ENCODE data around the gene EID3. TPM values are rescaled to one million over a fixed set of nuclear protein-coding genes. Genes with fewer than 3 reads are reported as not detected.

The EID3 gene
- total and polyA plus RNA-seq, 10 of the 15 experiments (the other 5 are each of a cell fraction or from before 2014, with no cell fraction given), result 0.92 to 7.0 (median 4.3) TPM

GRCh38 chr12:104258476-104259067 is 45.0 kb upstream of the EID3 start (continued):
- TF ChIP-seq PBX3 (IDR thresholded peaks at IDR 0.05; ENCODE audit: insufficient replicate concordance, low read depth, low read length) (no peak), TARDBP (IDR thresholded peaks at IDR 0.05; ENCODE audit: borderline replicate concordance) (no peak)

- BruUV-seq (replicated peaks), result no TSS peak
- ChIA-PET SMC1A (ENCODE audit: uncharacterized antibody, unreplicated experiment) (no interaction called here), RAD21 (ENCODE audit: unreplicated experiment) (no interaction called here), POLR2A (no interaction called here), CTCF (interaction anchor here (0.9 kb wide), 1 partner anchor 154 kb away, joined by 3 read pairs; no protein-coding TSS in a partner anchor)
- Histone ChIP-seq H3K4me1 (ENCODE audit: control insufficient read depth, insufficient read depth, low read length) (no peaks in the 10 kb centered on the region), H3K27me3 (replicated peaks in 1 of 2; ENCODE audit: control insufficient read depth in 2 of 2, insufficient read depth in 2 of 2, low read length in 1 of 2) (no peaks in the 10 kb centered on the region; a peak in 1 of 4 replicates), H4K20me1 (ENCODE audit: control insufficient read depth, insufficient read depth) (no peaks in the 10 kb centered on the region), H3K9me3 (replicated peaks; ENCODE audit: control insufficient read depth, insufficient read depth, low read length) (no peaks in the 10 kb centered on the region), H3K79me2 (ENCODE audit: control insufficient read depth, insufficient read depth, low read length) (no peaks in the 10 kb centered on the region), H3K4me2 (ENCODE audit: control insufficient read depth, insufficient read depth) (no peak overlapping the region), H3K36me3 (ENCODE audit: control insufficient read depth in 2 of 2, insufficient read depth in 2 of 2, low read length in 1 of 2) (no peaks in the 10 kb centered on the region), H2AFZ (ENCODE audit: control insufficient read depth, low read depth, low read length) (no peak overlapping the region), H3K9ac (ENCODE audit: control insufficient read depth, insufficient read depth, low read length) (no peak overlapping the region), H3K27ac (ENCODE audit: control insufficient read depth, insufficient read depth) (no peak overlapping the region), H3K4me3 (no peak overlapping the region)
- intact Hi-C loops (cut with micrococcal nuclease; ENCODE audit: unreplicated experiment) (no loop called here), in situ Hi-C loops (cut with MboI) (no loop called here)
- ATAC-seq (no peak), FAIRE-seq (no peak), DNase-seq (ENCODE audit: low read depth, low spot score) (no peak)
- 48% methylated on average over 4 of the region's 4 CpGs for WGBS (ENCODE audit: insufficient coverage, insufficient replicate concordance, low lambda C conversion rate, missing lambda C conversion rate)
- TF ChIP-seq MYC (IDR thresholded peaks at IDR 0.05; ENCODE audit: insufficient read depth, insufficient read length, insufficient replicate concordance, low read length, severe bottlenecking) (no peak), TAF1 (IDR thresholded peaks at IDR 0.05; ENCODE audit: borderline replicate concordance, low read depth, low read length) (no peak), CHD4 (IDR thresholded peaks at IDR 0.05) (no peak)
Observed at GRCh38 chr12:104263026-104263425, 40.5 kb upstream of the EID3 start.

Data from GM12878 (cell line).